SK-N-SH (cell line): ENCODE measurements around the gene UBE2N. TPM values are rescaled to one million over a fixed set of nuclear protein-coding genes. Genes with fewer than 3 reads are reported as not detected.

ENCODE experiments used
- CTCF ChIA-PET: fragments of 300-600, 350-600 bp; formaldehyde crosslinking; extraction: SDS; loops from one replicate; lab custom pipeline; 2021; lab: Yijun Ruan, JAX
- POLR2A ChIA-PET: fragments of 350-600 bp; sonication (Branson Sonifier 250); formaldehyde crosslinking; extraction: SDS; loops from one replicate; lab custom pipeline; 2020; ENCODE audit warnings: antibody characterized with exemption, inconsistent platforms; lab: Yijun Ruan, JAX
- DNase-seq: peaks from one replicate; pipeline ENCODE4 v3.0.0; 2012
- H2AFZ ChIP-seq: fragments of 200-600 bp; sonication (generic); 2 replicates; pipeline ENCODE4 v1.8.1; 2016; ENCODE audit warnings: antibody characterized with exemption, mild to moderate bottlenecking, low read depth
- H3F3A ChIP-seq: fragments of 200-600 bp; sonication (generic); replicated peaks from 2 replicates; pipeline ENCODE3; 2016; ENCODE audit warnings: antibody characterized with exemption, mild to moderate bottlenecking; ENCODE audit not compliant: insufficient read depth
- H3K27ac ChIP-seq, 2 experiments: fragments of 200-500 bp in 1 of 2; fragments of 200-600 bp in 1 of 2; sonication (Bioruptor generic) in 1 of 2; sonication (generic), shearing (Covaris generic) in 1 of 2; 2 replicates each; pipeline versions ENCODE4 v1.5.1 to v1.6.1; 2014 to 2016; ENCODE audit warnings: low read depth in 2 of 2, inconsistent platforms in 1 of 2, low read length in 1 of 2, mild to moderate bottlenecking in 1 of 2, mixed read lengths in 1 of 2
- H3K27me3 ChIP-seq: fragments of 200-600 bp; sonication (generic), shearing (Covaris generic); 2 replicates; pipeline ENCODE4 v1.6.1; 2016; ENCODE audit warnings: mixed run types; ENCODE audit not compliant: insufficient read depth
- H3K36me3 ChIP-seq, 2 experiments: fragments of 200-500 bp in 1 of 2; fragments of 200-600 bp in 1 of 2; sonication (Bioruptor generic) in 1 of 2; sonication (generic) in 1 of 2; replicated peaks in 1 of 2; 2 replicates each; pipeline versions ENCODE3 to v1.5.1; 2014 to 2016; ENCODE audit warnings: low read length in 1 of 2, mild to moderate bottlenecking in 1 of 2; ENCODE audit not compliant: insufficient read depth in 2 of 2, control insufficient read depth in 1 of 2
- H3K4me1 ChIP-seq, 2 experiments: fragments of 200-500 bp in 1 of 2; fragments of 200-600 bp in 1 of 2; sonication (Bioruptor generic) in 1 of 2; sonication (generic), shearing (Covaris generic) in 1 of 2; 2 replicates each; pipeline versions ENCODE4 v1.5.1 to v1.6.1; 2014 to 2016; ENCODE audit warnings: low read depth in 1 of 2, low read length in 1 of 2, mixed run types in 1 of 2; ENCODE audit not compliant: insufficient read depth in 2 of 2, control insufficient read depth in 1 of 2
- H3K4me2 ChIP-seq: fragments of 200-600 bp; sonication (generic), shearing (Covaris generic); 2 replicates; pipeline ENCODE4 v1.6.1; 2017; ENCODE audit warnings: mixed run types
- H3K4me3 ChIP-seq, 2 experiments: fragments of 200-500 bp in 1 of 2; fragments of 200-600 bp in 1 of 2; sonication (Bioruptor generic) in 1 of 2; sonication (generic), shearing (Covaris generic) in 1 of 2; 2 replicates each; pipeline versions ENCODE4 v1.5.1 to v1.8.1; 2014 to 2016; ENCODE audit warnings: low read depth in 2 of 2, inconsistent platforms in 1 of 2, low read length in 1 of 2, mild to moderate bottlenecking in 1 of 2, mixed read lengths in 1 of 2, moderate library complexity in 1 of 2
- H3K79me2 ChIP-seq: fragments of 200-600 bp; sonication (generic); 2 replicates; pipeline ENCODE4 v1.8.1; 2017; ENCODE audit warnings: mild to moderate bottlenecking; ENCODE audit not compliant: insufficient read depth
- H3K9ac ChIP-seq: fragments of 200-600 bp; sonication (generic); 2 replicates; pipeline ENCODE4 v1.6.1; 2017; ENCODE audit warnings: mixed run types
- H3K9me2 ChIP-seq: fragments of 200-600 bp; sonication (generic); 2 replicates; pipeline ENCODE4 v1.6.1; 2017; ENCODE audit warnings: mixed run types
- H3K9me3 ChIP-seq: fragments of 200-600 bp; sonication (generic); 2 replicates; pipeline ENCODE4 v1.6.1; 2017; ENCODE audit warnings: mixed run types, mild to moderate bottlenecking, moderate library complexity
- H4K20me1 ChIP-seq: fragments of 200-600 bp; sonication (generic); 2 replicates; pipeline ENCODE4 v1.6.1; 2017; ENCODE audit warnings: mild to moderate bottlenecking, mixed run types; ENCODE audit not compliant: insufficient read depth
- ELF1 ChIP-seq: IDR thresholded peaks from 2 replicates; pipeline ENCODE4 v1.4.0; 2012
- FOSL2 ChIP-seq: IDR thresholded peaks from 2 replicates; pipeline ENCODE4 v1.4.0; 2012; ENCODE audit warnings: low read depth, mild to moderate bottlenecking, moderate library complexity, borderline replicate concordance
- FOXM1 ChIP-seq: IDR thresholded peaks from 2 replicates; pipeline ENCODE4 v1.4.0; 2012; ENCODE audit warnings: low read depth, mild to moderate bottlenecking
- MAX ChIP-seq: IDR thresholded peaks from 2 replicates; pipeline ENCODE4 v1.4.0; 2012; ENCODE audit warnings: low read depth
- MXI1 ChIP-seq: IDR thresholded peaks from 2 replicates; pipeline ENCODE4 v1.6.1; 2012; ENCODE audit warnings: mild to moderate bottlenecking, low read depth, low read length, improper control_type of control experiment
- POLR2AphosphoS5 ChIP-seq: IDR thresholded peaks from 2 replicates; pipeline ENCODE4 v1.6.1; 2012; ENCODE audit warnings: low read depth, low read length
- RAD21 ChIP-seq: IDR thresholded peaks from 2 replicates; pipeline ENCODE4 v1.6.1; 2012; ENCODE audit warnings: mild to moderate bottlenecking, low read length
- RCOR1 ChIP-seq: fragments of 150-350 bp; IDR thresholded peaks from 2 replicates; pipeline ENCODE4 v1.6.1; 2017; ENCODE audit warnings: antibody characterized with exemption, low read length
- SIN3A ChIP-seq: IDR thresholded peaks from 2 replicates; pipeline ENCODE4 v1.6.1; 2012; ENCODE audit warnings: low read depth, mild to moderate bottlenecking, low read length, moderate library complexity, borderline replicate concordance
- TAF1 ChIP-seq: IDR thresholded peaks from 2 replicates; pipeline ENCODE4 v1.6.1; 2012; ENCODE audit warnings: low read depth, mild to moderate bottlenecking, low read length, moderate library complexity, borderline replicate concordance
- WGBS: methylation state at CpG from one replicate; pipeline ENCODE4 v1.1.6; 2017; ENCODE audit warnings: low lambda C conversion rate; 5-methylcytosine and 5-hydroxymethylcytosine counted together
- polyA plus RNA-seq, 3 experiments: library from polyadenylated mRNA; depleted of rRNA; stranded (reverse); fragments of >200 nt; gene quantifications; 2 replicates each; pipeline ENCODE4 v1.2.3, GENCODE V29; 2012
- TF ChIP-seq, protein P1 (sequence below): fragments of 200-600 bp; sonication (generic); IDR thresholded peaks from 2 replicates; pipeline ENCODE4 v1.6.1; 2017; ENCODE audit warnings: antibody characterized with exemption, mild to moderate bottlenecking, moderate library complexity
- TF ChIP-seq, protein P2 (sequence below): fragments of 150-350 bp; IDR thresholded peaks from 2 replicates; pipeline ENCODE4 v1.6.1; 2016; ENCODE audit warnings: mild to moderate bottlenecking, low read depth, low read length

The UBE2N gene
- polyA plus RNA-seq, 1 of the 3 experiments (the other 2 are of a cell fraction): 102 TPM

DNA sequence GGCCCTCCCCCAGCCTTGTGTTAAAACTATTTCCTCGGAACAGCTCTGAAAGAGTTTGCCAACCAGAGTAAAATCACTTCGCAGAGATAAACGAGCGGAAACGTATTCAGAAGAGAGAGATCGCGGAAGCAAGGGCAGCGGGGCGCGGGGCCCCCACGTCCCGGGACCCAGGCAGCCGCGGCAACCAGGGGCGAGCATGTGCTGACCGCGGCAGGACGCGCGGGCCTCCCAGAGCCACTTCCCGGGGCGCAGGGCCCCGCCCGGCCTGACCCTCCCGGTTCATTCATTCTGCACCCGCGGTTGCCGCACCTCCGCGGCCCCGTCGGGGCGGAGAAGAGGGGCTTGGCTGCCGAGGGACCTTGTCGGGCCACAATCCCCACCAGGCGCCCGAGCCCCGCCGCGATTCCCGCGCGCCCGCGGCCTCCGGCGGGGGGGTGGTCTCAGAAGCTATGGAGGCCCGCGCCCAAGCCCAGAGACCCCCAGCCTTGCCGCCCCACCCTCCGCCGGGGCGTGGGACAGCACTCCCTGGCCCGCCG is 598 bp downstream of the UBE2N start:
- Histone ChIP-seq H3K27ac (peak overlapping the region; percentile 84 to 95), H3F3A (peaks cover 5% of the 10 kb centered on the region), H3K79me2 (peaks cover 56% of the 10 kb centered on the region), H3K4me2 (peak overlapping the region; percentile 90), H3K9ac (peak overlapping the region; percentile 98), H3K4me3 (peak overlapping the region; percentile 83 to 91), H3K27me3 (no peaks in the 10 kb centered on the region), H3K9me2 (no peaks in the 10 kb centered on the region), H3K4me1 (peaks cover 10 to 20% of the 10 kb centered on the region in 2 experiments; a peak in 3 of 4 replicates), H4K20me1 (peaks cover 49% of the 10 kb centered on the region), H3K9me3 (no peaks in the 10 kb centered on the region), H2AFZ (no peak overlapping the region), H3K36me3 (no peaks in the 10 kb centered on the region)
- WGBS: 2% methylated on average over 20 of the region's 55 CpGs
- peak; percentile 68 for DNase-seq
- ChIA-PET POLR2A (interaction anchor here (1.2 kb wide), 1 partner anchor 19 kb away, joined by 3 read pairs; no protein-coding TSS in a partner anchor), CTCF (interaction anchor here (1.9 kb wide), 1 partner anchor 21 kb away, joined by 6 read pairs; no protein-coding TSS in a partner anchor)
- TF ChIP-seq FOXM1: no peak
- peak; percentile 76 for TF ChIP-seq MXI1
- peak; percentile 32; the same call in 1 of the 2 replicates for TF ChIP-seq MAX
- 0 out of 2 replicates have a peak, but pooled peaks have one; percentile 14 for TF ChIP-seq TAF1
- TF ChIP-seq POLR2AphosphoS5: no peak

- peak overlapping the region; percentile 83 to 91 for H3K4me3 ChIP-seq
- no peak overlapping the region for H2AFZ ChIP-seq
- H3K9me3 ChIP-seq: no peaks in the 10 kb centered on the region
- H4K20me1 ChIP-seq: peaks cover 58% of the 10 kb centered on the region
- DNase-seq: no peak
- H3F3A ChIP-seq: peaks cover 14% of the 10 kb centered on the region
- no peaks in the 10 kb centered on the region for H3K36me3 ChIP-seq
- peak overlapping the region; percentile 84 to 95; a peak in 3 of 4 replicates for H3K27ac ChIP-seq
- ChIA-PET CTCF (interaction anchor here (1.3 kb wide), 1 partner anchor 43 kb away, joined by 3 read pairs; no protein-coding TSS in a partner anchor), POLR2A (no interaction called here)
- WGBS: 14% methylated on average over 12 of the region's 12 CpGs
- H3K79me2 ChIP-seq: peaks cover 65% of the 10 kb centered on the region
- H3K9ac ChIP-seq: peak overlapping the region; percentile 98
- H3K4me1 ChIP-seq: peaks cover 10 to 23% of the 10 kb centered on the region in 2 experiments; a peak in 3 of 4 replicates
- no peak for TF ChIP-seq ELF1
- peak; percentile 56; the same call in 1 of the 2 replicates for TF ChIP-seq MXI1
- no peaks in the 10 kb centered on the region for H3K9me2 ChIP-seq
- H3K27me3 ChIP-seq: no peaks in the 10 kb centered on the region
- peak overlapping the region; percentile 90 for H3K4me2 ChIP-seq
These were observed 1.5 kb downstream of the UBE2N start for GRCh38 chr12:93440043-93440835.

- Histone ChIP-seq H3K9me2 (no peaks in the 10 kb centered on the region), H3K36me3 (no peaks in the 10 kb centered on the region), H3K4me3 (no peak overlapping the region), H3K9me3 (no peaks in the 10 kb centered on the region), H3K9ac (no peak overlapping the region), H2AFZ (no peak overlapping the region), H3K27ac (no peak overlapping the region), H3K4me1 (peaks cover 10 to 23% of the 10 kb centered on the region in 2 experiments; a peak in 3 of 4 replicates), H3K4me2 (peak overlapping the region; percentile 90; the same call in 1 of the 2 replicates), H3F3A (peaks cover 20% of the 10 kb centered on the region), H3K79me2 (peaks cover 82% of the 10 kb centered on the region), H4K20me1 (peaks cover 75% of the 10 kb centered on the region), H3K27me3 (no peaks in the 10 kb centered on the region)
- no peak for DNase-seq
- POLR2A ChIA-PET: no interaction called here
- CTCF ChIA-PET: interaction anchor here (0.6 to 1.6 kb wide), 3 partner anchors 13 to 41 kb away, joined by 3 to 16 read pairs (median 3); no protein-coding TSS in a partner anchor
- 91% methylated on average over 3 of the region's 3 CpGs for WGBS
- no peak for TF ChIP-seq FOSL2
- TF ChIP-seq SIN3A: no peak
- TF ChIP-seq, protein P1, sequence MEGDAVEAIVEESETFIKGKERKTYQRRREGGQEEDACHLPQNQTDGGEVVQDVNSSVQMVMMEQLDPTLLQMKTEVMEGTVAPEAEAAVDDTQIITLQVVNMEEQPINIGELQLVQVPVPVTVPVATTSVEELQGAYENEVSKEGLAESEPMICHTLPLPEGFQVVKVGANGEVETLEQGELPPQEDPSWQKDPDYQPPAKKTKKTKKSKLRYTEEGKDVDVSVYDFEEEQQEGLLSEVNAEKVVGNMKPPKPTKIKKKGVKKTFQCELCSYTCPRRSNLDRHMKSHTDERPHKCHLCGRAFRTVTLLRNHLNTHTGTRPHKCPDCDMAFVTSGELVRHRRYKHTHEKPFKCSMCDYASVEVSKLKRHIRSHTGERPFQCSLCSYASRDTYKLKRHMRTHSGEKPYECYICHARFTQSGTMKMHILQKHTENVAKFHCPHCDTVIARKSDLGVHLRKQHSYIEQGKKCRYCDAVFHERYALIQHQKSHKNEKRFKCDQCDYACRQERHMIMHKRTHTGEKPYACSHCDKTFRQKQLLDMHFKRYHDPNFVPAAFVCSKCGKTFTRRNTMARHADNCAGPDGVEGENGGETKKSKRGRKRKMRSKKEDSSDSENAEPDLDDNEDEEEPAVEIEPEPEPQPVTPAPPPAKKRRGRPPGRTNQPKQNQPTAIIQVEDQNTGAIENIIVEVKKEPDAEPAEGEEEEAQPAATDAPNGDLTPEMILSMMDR: no peak
- no peak for TF ChIP-seq TAF1
- TF ChIP-seq RCOR1: no peak
- no peak for TF ChIP-seq RAD21
- TF ChIP-seq, protein P2, sequence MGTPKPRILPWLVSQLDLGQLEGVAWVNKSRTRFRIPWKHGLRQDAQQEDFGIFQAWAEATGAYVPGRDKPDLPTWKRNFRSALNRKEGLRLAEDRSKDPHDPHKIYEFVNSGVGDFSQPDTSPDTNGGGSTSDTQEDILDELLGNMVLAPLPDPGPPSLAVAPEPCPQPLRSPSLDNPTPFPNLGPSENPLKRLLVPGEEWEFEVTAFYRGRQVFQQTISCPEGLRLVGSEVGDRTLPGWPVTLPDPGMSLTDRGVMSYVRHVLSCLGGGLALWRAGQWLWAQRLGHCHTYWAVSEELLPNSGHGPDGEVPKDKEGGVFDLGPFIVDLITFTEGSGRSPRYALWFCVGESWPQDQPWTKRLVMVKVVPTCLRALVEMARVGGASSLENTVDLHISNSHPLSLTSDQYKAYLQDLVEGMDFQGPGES: no peak
These were observed 3.3 kb downstream of the UBE2N start for GRCh38 chr12:93438266-93439050.
